Fibroblast of lung (primary cell): ENCODE data around the gene EXOSC10.

Experiments used
- EZH2 ChIP-seq: IDR thresholded peaks from 2 replicates; pipeline ENCODE4 v1.5.1; 2012; ENCODE audit warnings: low read length, control low read depth, mild to moderate bottlenecking; ENCODE audit errors: missing control alignments
- TF ChIP-seq, protein P1 (sequence below), 2 donors: IDR thresholded peaks in 1 of 2; conservative IDR thresholded peaks in 1 of 2; 1 replicate in 1 of 2; 2 replicates in 1 of 2; pipeline ENCODE4 v1.5.1; 2011 to 2012; ENCODE audit warnings: low read length in 2 of 2, control low read depth in 1 of 2, inconsistent platforms in 1 of 2, low read depth in 1 of 2, mild to moderate bottlenecking in 1 of 2

DNA sequence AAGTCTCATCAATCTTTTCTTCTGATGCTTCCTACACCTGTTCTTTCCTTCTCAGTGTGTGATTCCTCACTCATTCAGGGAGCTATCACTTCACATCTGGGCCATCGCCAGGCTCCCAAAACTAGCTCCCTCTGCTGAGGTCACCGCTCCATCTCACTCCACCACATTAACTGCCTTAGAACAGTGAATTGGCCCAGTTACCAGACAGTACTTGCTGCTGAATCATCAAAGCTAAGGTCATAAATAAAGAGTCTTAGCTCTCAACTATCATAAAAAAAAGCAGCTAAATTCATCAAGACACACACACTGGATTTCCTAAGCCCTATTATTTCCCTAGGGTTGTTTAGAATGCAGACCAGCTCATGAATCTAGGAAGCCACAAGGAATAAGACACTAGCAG is 21.0 kb downstream of the EXOSC10 start:
- TF ChIP-seq, protein P1, sequence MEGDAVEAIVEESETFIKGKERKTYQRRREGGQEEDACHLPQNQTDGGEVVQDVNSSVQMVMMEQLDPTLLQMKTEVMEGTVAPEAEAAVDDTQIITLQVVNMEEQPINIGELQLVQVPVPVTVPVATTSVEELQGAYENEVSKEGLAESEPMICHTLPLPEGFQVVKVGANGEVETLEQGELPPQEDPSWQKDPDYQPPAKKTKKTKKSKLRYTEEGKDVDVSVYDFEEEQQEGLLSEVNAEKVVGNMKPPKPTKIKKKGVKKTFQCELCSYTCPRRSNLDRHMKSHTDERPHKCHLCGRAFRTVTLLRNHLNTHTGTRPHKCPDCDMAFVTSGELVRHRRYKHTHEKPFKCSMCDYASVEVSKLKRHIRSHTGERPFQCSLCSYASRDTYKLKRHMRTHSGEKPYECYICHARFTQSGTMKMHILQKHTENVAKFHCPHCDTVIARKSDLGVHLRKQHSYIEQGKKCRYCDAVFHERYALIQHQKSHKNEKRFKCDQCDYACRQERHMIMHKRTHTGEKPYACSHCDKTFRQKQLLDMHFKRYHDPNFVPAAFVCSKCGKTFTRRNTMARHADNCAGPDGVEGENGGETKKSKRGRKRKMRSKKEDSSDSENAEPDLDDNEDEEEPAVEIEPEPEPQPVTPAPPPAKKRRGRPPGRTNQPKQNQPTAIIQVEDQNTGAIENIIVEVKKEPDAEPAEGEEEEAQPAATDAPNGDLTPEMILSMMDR (conservative IDR thresholded peaks at IDR 0.05 in 1 of 2, IDR thresholded peaks at IDR 0.05 in 1 of 2; ENCODE audit: low read depth in 1 of 2, low read length in 2 of 2): no peak
- no peak for TF ChIP-seq EZH2
